NB4 (cell line): ENCODE measurements around the gene PACS1.

Experiments
- CTCF ChIP-seq: IDR thresholded peaks from one replicate; pipeline ENCODE4 v1.5.1; 2012; ENCODE audit warnings: low read depth, low read length
- MAX ChIP-seq: IDR thresholded peaks from 2 replicates; pipeline ENCODE4 v1.6.1; 2011; ENCODE audit warnings: low read depth, low read length
- POLR2A ChIP-seq: IDR thresholded peaks from 2 replicates; pipeline ENCODE4 v1.6.1; 2011; ENCODE audit warnings: mild to moderate bottlenecking; ENCODE audit not compliant: insufficient read length; ENCODE audit errors: extremely low read depth

GRCh38 chr11:66136752-66137123 is 66.7 kb downstream of the PACS1 start:
- TF ChIP-seq CTCF: no peak
- no peak for TF ChIP-seq MAX
- TF ChIP-seq POLR2A: no peak
